ENCODE data around the gene PDE10A. TPM values are rescaled to one million over a fixed set of nuclear protein-coding genes. Genes with fewer than 3 reads are reported as not detected.

PDE10A gene
- total and polyA plus RNA-seq, 2 of the 8 experiments (the other 6 are each of a cell fraction or from before 2014, with no cell fraction given): 1.1 to 2.4 TPM

DNA sequence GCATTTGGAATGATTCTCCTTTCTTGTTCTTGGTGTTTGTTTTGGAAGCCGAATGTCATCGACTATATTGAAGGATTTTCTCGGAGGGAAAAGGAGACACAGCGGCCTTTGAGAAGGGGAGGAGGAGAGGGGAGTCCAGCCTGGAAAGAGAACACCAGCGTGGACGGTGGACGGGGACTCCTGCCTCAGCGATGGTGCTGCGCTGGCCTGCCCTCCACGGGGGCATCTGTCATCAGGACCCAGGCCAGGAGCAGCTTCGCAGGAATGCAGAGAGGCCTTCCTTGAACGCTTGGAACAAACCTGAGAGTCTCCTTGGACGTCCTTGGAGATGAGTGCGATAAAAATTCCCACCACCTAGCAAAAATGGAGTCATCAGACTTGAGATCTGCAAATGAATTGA is 345.3 kb downstream of the PDE10A start (continued):
- no peak for TF ChIP-seq USF2 (IDR thresholded peaks at IDR 0.05; ENCODE audit: low read length)
